SH-SY5Y (cell line): Measurements from ENCODE around the gene APOBEC3H.

Source experiments
- GATA2 ChIP-seq: IDR thresholded peaks from 2 replicates; pipeline ENCODE4 v1.6.1; 2011; ENCODE audit warnings: mild to moderate bottlenecking, low read depth, low read length
- GATA3 ChIP-seq: IDR thresholded peaks from 2 replicates; pipeline ENCODE4 v1.6.1; 2011; ENCODE audit warnings: low read depth, mild to moderate bottlenecking, low read length, moderate library complexity

The APOBEC3H gene

DNA sequence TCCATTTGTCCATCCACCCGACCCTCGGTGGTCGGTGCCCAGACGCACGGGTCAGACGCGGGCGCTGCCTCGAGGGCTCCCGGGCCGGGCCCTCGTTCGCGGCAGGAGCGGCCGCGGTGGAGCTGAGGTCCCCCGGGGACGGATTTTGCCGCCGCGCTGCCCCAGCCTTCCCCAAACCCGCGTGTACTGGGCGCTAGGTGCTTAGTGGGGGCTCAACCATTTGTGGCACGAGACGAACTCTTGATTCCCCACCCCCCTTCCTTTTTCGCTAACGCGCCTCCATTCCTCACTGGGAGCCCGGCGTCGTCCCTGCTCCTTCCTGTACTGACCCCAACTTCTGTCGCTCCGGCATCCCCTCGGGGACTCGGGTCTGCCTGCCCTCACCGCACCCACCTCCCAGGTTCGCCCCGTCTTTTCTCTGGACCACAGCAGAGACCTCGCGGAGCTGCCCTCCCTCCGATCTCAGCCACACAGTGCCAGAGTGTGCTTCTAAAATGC is 56.2 kb downstream of the APOBEC3H start:
- no peak for TF ChIP-seq GATA3
- TF ChIP-seq GATA2, result no peak
